HFF-Myc (cell line): ENCODE results near the gene MTCL1.

ENCODE experiments used
- DNase-seq: peaks from one replicate; pipeline ENCODE4 v3.0.0-alpha.2; 2011; ENCODE audit warnings: low read depth; ENCODE audit errors: extremely low read depth
- H3K4me3 ChIP-seq: replicated peaks from 2 replicates; pipeline ENCODE4 v1.5.1; 2011; ENCODE audit warnings: low read depth, mild to moderate bottlenecking, control low read depth, low read length
- CTCF ChIP-seq: IDR thresholded peaks from 2 replicates; pipeline ENCODE4 v1.5.1; 2012; ENCODE audit warnings: mild to moderate bottlenecking, low read depth, low read length, control low read depth; ENCODE audit errors: missing control alignments

MTCL1 gene

GRCh38 chr18:8833480-8833879 is 128.1 kb downstream of the MTCL1 start:
- DNase-seq, result no peak
- no peak for TF ChIP-seq CTCF
- no peak overlapping the region for H3K4me3 ChIP-seq

GRCh38 chr18:8834881-8835280 is 129.5 kb downstream of the MTCL1 start:
- TF ChIP-seq CTCF, result no peak
- no peak overlapping the region for H3K4me3 ChIP-seq
- DNase-seq, result no peak

GRCh38 chr18:8835521-8835953 is 130.2 kb downstream of the MTCL1 start:
- no peak for TF ChIP-seq CTCF
- peak; percentile 21 for DNase-seq
- H3K4me3 ChIP-seq, result no peak overlapping the region

- DNase-seq, result no peak
- TF ChIP-seq CTCF, result no peak
- no peak overlapping the region for H3K4me3 ChIP-seq
These were observed 133.9 kb downstream of the MTCL1 start for GRCh38 chr18:8839281-8839680.

- DNase-seq, result no peak
- H3K4me3 ChIP-seq, result no peak overlapping the region
- no peak for TF ChIP-seq CTCF
These were observed 136.6 kb downstream of the MTCL1 start for GRCh38 chr18:8841781-8842485.

GRCh38 chr18:8842506-8842905 is 137.2 kb downstream of the MTCL1 start:
- no peak overlapping the region for H3K4me3 ChIP-seq
- no peak for DNase-seq
- TF ChIP-seq CTCF, result no peak

- no peak for DNase-seq
- H3K4me3 ChIP-seq, result no peak overlapping the region
- no peak for TF ChIP-seq CTCF
These were observed 137.6 kb downstream of the MTCL1 start for GRCh38 chr18:8843005-8843404.
